HG02588 (cell line): Measurements from ENCODE around the gene ETV6.

Source experiments
- ATAC-seq: cut with Tn5 transposase; IDR thresholded peaks from one replicate; pipeline ENCODE4 v1.9.1; 2021; ENCODE audit warnings: mild to moderate bottlenecking, moderate library complexity; ENCODE audit not compliant: unreplicated experiment

ETV6 gene

GRCh38 chr12:11732023-11732422 is 82.5 kb downstream of the ETV6 start:
- ATAC-seq: no peak

DNA sequence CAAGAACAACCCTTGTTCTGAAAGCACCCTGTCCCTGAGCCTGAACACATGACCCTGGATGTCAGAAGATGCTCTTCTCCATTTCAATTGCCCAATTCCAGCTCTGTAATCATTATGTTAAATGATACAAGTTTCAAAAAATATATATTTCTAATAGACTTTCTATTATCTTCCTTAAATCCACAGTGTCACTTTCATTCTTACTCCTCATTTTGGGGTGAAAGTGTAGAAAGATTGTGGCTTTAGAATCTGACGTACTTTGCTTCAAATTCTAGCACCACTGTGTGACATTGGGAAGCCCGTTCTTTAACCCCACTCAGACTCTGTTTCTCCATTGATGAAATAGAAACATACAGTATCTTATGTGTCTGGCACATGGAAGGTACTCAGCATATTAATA is 83.2 kb downstream of the ETV6 start:
- no peak for ATAC-seq

DNA sequence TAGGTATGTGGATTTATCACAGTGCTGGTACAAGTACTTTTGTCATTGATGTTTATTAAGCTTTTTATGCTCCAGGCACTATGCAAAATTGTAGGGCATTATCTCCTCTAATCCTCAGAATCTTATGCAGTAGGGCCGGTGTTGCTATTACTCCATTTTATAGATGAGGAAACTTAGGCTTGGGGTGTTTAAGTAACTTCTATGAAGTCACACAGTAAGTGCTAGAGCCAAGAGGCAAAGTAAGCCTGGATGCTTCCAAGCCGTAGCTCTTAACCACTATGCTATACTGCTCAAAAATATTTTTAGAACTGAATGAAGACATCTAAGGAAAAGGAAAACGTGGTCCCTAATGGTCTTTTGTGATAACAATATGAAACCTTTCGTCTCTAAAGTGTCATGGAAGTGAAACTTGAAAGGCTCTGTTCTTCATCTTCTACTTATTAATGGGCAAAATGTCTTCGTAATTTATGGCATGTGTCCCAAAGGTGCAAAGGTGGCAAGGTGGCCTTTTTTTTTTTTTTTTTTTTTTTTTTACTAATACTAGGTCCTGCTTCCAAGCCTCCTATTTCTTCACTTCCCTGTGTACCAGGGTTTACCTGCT is 85.2 kb downstream of the ETV6 start:
- no peak for ATAC-seq

DNA sequence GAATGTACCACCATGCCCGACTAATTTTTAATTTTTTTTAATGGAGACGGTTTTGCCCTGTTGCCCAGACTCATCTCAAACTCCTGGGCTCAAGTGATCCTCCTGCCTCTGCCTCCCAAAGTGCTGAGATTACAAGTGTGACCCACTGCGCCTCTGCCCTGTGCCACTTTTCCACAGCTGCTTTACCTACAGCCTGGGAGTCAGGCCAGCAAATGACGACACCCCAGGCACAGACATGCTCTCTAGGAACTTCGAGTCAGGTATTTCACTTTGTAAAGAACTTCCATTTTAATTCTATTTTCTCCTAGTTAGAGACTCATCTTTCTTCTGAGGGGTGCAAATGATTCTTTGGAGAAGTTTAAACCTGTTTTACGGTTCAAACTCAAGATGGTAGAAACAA is 89.0 kb downstream of the ETV6 start:
- ATAC-seq: no peak

GRCh38 chr12:11739980-11740577 is 90.6 kb downstream of the ETV6 start:
- ATAC-seq: no peak

DNA sequence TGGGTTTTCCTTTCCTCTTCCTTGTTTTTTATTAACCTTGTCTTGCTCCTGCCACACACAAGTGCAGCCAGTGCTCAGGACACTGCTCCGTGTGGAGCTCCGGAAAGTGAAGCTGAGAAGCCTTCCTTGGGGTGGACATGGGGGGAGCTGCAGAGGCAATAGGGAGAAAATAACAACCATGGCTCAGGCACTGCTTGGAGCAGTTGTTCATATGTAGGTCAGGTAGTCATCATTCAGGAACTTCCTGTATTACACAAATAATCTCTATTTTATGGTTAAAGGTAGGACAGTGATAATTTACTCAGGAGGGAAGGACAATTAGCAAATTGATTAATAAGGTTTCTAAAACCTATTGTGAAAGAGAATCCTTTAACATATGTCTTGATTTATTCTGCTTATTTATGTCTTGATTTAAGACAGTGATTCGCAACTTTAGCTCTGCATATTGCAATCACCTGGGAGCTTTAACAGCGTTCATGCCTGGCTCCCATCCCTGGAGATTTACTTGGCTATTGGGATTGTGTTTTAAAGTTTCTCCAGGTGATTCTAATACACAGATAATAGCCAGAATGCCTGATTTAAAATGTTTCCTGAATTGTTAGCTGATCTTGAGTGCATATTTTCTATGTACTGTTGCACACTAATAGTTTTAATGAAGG is 92.1 kb downstream of the ETV6 start:
- ATAC-seq: no peak

DNA sequence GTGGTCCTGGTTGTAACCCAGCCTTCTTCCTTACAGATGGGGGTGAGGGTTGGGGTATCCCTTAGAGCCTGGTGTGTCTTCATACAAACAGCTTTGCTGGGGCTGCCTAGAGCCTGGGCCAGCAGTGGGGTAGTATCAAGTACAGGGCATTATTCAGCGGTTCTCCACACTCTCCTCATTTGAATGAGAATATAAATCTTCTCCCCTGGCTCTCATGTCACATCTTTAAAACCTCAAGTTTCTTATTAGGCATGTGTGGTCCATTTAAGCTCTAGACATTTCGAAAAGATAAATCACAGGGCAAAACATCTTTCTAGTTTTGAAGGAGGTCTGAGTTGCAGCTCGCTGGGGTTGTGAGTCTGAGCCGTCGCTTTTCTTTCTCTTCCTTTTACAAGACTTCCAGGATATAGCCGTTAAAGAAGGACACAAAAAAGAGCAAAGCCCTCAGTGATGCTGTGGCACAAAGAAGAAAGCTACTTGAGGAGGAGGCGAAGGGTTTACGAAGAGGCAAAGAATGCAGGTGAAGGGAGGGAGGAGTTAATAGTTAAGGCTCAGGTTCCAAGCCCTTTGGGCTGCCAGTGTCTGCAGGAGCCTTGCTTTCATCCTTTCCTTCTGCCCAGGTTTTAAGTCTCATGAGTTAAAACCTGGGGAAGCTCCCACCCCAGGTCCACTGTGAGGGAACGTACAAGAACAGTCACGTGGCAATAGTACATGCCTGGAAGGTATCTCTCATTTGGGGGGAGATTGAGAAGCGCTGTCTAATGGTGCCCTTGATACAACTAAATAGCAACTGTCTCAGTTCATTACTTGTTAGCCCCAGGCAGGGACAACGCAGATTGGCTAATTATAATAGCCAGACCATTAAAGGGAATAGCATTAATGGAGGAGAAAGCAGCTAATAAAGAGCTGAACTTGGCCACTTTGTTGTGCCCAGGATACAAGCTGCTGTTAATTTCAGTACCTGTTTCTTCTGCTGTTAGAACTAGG is 94.2 kb downstream of the ETV6 start:
- no peak for ATAC-seq

DNA sequence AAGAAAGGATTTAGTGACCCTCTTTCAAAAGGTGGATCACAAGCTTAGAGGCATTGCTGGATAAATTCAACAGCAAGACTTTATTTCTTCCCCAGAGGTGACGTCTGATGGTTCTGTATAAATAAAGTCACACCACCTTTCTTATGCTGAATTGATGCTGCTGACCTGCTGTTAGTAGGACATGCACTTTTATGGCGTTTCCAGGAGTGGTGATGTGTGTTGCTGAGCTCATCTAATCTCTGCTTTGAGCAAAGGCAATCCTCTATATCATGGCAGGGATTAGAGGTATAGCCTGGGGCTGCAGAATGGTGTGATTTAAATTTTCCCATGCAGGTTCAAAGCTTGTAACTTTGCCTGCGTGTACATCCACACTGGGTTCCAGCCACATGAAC is 94.9 kb downstream of the ETV6 start:
- ATAC-seq: no peak

DNA sequence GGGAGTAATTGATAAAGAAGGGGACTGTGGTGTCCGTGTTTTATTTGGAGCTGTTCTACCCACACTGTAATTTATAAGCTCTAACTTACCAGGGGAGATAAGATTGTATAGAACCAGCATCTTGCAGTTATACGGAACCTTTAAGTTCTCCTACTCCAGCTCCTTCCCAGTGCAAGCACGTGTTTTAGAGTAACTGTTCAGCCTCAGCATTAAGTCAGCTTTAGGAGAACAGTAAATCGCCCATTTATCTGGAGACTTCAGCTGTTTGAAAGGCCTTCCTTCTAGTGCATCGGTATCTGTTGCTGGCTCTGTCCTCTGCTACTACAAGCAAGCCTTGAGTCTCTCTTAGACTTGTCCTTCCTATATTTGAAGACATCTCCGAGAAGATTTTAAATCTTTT is 95.6 kb downstream of the ETV6 start:
- ATAC-seq: no peak

GRCh38 chr12:11746024-11746771 is 96.7 kb downstream of the ETV6 start:
- ATAC-seq: peak; percentile 44

DNA sequence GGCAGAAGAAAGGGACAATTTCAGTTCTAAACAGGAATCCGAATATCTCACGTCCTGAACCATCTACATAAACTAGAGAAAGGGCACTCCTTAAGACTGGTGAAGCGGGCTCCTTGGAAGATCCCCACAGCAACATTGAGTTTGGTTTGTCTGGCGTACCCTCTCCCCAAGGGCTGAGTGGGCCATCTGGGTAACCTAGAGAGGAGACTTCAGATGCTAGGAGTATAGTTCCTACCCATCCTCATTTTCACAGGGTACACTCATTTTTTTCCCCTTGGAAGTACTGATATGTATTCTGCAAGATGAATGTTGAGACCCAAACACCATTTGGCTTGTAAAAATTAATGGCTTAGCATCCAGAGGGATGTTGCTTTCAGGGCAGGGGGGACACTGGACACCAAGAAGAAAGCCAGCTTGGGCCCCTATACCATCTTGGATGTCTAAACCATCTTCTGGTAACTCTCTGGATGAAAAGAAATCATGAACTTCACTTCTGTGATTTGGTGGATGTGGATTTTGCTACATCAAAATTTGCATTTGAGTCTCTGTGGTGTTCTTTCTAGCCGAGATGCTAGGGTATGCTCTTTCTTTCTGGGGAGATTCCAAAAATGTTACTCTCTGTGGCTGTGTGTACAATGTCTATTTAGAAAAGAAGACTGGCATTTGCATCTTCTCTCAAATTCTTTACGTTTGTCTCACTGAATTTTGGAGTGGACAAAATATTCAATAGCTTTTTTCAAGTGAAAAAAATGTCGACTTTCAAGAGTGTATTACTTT is 97.7 kb downstream of the ETV6 start:
- no peak for ATAC-seq

DNA sequence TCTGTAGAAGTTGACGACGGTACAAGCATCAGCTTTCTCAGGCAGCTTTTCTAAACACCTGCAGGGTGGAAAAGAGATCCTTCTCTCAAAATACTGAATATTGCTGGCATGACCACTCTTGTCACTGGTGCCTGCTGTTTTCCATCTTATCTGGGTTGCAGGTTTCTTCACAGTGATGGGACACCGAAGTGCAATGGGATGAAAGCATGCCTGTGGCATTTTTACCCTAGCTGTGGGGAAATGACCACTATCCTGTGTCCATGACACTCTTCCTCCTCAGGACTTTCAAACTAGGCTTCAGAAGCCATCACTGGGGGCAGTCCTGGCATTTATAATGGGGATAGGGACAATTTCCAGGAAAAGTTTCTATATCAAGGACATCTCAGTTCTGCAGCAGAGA is 98.5 kb downstream of the ETV6 start:
- ATAC-seq: no peak

GRCh38 chr12:11748903-11749302 is 99.4 kb downstream of the ETV6 start:
- no peak for ATAC-seq

GRCh38 chr12:11749943-11750690 is 100.6 kb downstream of the ETV6 start:
- peak; percentile 47 for ATAC-seq

DNA sequence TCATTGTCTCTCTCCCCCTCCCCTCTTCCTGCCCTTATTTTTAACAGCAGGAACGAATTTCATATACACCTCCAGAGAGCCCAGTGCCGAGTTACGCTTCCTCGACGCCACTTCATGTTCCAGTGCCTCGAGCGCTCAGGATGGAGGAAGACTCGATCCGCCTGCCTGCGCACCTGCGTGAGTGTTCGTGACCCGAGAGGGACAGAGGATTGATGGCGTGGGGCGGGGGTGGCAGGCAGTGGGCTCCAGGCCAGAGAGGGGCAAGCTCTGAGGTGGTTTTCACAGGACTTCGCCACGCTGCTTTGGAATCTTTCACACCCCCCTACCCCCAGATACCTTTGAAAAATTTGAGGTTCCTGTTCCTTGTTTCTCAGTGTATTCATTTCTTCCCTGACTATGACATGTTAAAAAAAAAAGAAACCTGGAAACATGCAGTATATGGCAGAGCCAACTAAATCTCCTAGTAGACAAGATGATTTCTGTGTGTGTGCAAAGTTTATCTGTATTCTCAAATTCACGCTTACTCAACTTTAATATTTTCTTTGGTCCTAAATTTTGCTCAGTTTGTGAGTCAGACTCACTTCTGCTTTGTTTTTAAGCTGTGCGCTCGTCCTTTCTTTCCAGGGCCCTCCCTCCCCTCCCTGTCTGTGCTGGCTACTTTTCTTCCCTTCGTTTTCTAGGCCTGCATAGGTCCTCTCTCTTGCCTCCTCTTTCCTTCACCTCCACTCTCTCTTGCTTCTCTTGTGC is 103.1 kb downstream of the ETV6 start:
- ATAC-seq: no peak

DNA sequence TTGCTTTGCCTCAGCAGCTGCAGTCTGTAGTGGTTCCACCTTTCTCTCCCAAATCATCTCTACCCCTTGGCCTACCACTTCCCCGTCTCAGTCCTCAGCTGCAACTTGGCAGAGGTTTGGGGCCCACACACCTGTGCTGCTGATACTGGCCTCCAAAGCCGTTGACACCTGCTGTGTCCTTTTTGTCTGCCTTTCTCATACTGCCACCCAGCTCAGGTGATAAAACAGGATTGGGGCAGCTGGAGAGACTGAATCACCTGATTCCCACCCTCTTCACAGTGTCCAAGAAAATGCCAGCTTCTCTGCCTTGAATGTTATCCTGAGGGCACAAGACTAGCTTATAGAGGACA is 103.7 kb downstream of the ETV6 start:
- no peak for ATAC-seq

DNA sequence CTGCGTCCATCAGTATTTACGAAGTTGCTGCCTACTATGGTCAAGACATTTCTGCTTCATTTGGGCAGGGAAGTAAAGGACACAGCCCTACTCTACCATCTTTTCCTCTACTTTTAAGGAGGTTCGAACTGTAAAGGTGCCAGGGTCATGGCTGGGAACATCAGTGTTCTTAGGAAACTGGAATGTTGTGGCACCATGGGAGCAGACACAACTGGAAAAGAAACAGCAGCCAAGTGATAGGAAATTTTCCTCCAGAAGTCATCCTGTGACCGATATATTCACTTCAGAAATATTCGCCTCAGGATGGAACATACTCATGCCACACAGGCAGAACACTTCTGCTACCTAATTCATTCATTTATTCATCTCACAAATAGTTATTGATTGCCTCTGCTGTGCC is 104.4 kb downstream of the ETV6 start:
- ATAC-seq: no peak

DNA sequence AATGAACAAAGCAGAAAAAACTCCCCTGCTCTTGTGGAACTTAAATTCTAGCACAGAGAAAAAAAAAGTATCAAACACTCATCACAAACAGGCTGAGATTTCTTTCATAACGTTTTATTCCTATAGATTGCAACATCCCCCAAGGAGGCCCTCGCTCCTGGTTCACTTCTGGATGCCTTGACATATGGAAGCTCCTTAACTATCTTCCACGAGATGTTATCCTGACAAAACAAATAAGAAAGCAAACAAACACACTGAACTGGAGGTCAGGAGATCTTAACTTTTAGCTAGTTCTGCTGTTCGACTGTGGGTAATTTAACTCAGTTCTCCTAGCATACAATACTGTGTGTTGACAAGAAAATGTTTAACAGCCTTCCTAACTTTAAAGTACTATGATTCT is 104.8 kb downstream of the ETV6 start:
- no peak for ATAC-seq
